ELR (cell line): ENCODE results near the gene FAM120C.

Experiments
- DNase-seq: peaks from one replicate; pipeline ENCODE4 v3.0.0-alpha.2; 2015; ENCODE audit warnings: low read depth

The FAM120C gene

GRCh38 chrX:54182864-54183613 is at the start of gene FAM120C:
Gene FAM120C, minus strand, starts transcription at chrX:54183254. Its CDS starts 56 bp downstream, at chrX:54183198.
- DNase-seq: peak; percentile 76

GRCh38 chrX:54230435-54231148 is 47.5 kb upstream of the FAM120C start:
- DNase-seq: no peak

DNA sequence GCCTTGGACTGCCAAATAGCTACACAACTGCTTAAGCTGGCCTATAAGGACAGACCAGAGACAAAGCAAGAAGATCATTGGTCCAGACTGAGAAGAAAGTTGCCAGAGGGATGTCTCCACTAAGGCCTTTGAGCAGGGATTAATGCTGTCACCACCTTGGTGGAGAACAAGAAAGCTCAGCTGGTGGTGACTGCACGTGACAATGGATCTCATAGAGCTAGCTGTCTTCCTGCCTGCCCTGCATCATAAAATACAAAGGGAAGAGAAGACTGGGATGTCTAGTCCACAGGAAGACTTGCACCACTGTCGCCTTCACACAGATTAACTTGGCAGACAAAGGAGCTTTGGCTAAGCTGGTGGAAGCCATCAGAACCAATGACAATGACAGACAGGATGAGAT is 40.5 kb upstream of the FAM120C start:
- DNase-seq: no peak

DNA sequence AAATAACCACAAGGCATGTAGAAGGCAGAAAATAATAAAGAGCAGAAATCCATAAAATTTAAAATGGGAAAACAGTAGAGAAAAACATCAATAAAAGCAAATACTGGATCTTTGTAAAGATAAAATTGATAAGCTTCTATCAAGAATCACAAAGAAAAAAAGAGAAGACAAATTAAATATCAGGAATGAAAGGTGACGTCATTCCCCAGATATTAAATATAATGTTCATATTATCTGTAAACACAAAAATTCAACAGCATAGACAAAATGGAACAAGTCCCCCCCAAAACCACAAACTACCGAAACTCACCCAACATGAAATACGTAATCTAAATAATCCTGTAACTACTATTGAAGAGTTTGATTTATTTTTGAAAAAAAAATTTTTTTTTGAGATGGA is 30.5 kb upstream of the FAM120C start:
- no peak for DNase-seq

- DNase-seq: no peak
Measured at GRCh38 chrX:54208531-54208930, 25.5 kb upstream of the FAM120C start.

- no peak for DNase-seq
Measured at GRCh38 chrX:54198262-54198661, 15.2 kb upstream of the FAM120C start.

- no peak for DNase-seq
Measured at GRCh38 chrX:54194982-54195588, 12.0 kb upstream of the FAM120C start.

- DNase-seq: no peak
Measured at GRCh38 chrX:54193085-54193821, 10.2 kb upstream of the FAM120C start.

DNA sequence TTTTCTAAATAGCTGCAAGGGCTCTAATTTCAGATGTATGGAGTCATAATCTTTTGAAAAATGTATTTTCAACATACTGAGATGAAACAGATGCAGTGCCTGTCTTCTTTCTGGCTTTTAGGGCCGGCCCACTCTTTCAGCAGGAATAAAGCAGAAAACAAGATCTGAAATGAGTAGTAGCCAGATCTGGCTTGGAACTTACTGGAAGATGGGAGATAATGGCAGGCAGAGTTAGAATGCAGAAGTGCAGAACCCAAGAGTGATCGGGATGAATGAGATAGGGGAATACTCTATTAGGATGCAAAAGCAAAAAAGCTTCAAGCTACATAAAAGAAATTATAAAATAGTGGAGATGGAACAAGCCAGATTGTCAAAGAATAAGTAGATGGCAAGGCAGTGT is 1.4 kb upstream of the FAM120C start:
- no peak for DNase-seq

- peak; percentile 61 for DNase-seq
Measured at GRCh38 chrX:54182194-54182863, 725 bp downstream of the FAM120C start.

GRCh38 chrX:54181202-54181953 is 1.7 kb downstream of the FAM120C start:
- peak; percentile 9 for DNase-seq

DNA sequence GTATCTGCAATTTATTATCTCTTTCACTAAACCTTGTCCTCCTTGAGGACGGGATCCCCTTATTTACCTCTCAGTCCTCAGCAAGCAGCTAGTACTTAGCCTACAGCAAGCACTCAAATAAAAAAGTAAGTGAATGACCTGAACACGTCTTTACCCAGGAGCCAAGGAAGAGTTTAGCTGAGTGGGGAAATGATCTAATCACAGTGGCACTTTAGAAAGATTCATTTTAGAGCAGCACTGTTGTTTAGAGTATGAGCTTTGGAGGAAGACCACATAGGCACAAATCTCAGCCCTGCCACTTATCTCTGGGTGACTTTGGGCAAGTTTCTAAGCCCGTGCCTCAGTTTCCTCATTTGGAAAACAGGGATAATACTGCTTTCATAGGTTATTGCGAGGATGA is 2.7 kb downstream of the FAM120C start:
- peak; percentile 62 for DNase-seq

- DNase-seq: peak; percentile 79
Measured at GRCh38 chrX:54178100-54178940, 4.7 kb downstream of the FAM120C start.

- no peak for DNase-seq
Measured at GRCh38 chrX:54177306-54177705, 5.7 kb downstream of the FAM120C start.

DNA sequence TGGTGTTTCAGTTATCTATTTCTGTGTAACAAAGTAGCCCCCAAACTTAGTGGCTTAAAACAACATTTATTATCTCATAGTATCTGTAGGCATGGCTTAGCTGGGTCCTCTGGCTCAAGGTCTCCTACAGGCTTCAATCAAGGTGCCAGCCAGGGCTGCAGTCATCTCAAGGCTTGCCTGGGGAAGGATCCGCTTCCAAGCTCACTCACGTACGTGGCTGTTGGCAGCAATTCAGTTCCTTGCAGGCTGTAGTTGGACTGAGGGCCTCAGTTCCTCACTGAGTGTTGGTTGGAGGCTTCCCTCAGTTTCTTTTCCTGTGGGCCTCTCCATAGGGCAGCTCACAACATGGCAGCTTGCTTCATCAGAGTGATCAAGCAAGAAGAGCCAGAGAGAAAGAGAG is 9.3 kb downstream of the FAM120C start:
- DNase-seq: no peak

DNA sequence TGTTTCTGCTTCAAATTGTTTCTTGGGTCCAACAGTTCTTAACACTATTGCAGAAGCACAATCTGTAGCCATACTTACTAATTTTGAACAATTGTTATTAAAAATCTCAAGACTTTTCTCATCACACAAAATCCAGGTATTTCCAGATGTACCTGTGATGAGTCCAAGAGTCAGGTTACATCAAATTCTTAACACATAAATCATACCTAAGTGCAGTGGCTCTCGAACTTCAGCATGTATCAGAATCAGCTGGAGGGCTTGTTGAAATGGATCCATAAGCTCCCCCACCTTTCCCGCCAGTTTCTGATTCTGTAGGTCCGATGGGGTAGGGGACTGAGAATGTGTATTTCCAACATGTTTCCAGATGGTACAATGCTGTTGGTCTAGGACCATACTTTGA is 10.6 kb downstream of the FAM120C start:
- DNase-seq: no peak

DNA sequence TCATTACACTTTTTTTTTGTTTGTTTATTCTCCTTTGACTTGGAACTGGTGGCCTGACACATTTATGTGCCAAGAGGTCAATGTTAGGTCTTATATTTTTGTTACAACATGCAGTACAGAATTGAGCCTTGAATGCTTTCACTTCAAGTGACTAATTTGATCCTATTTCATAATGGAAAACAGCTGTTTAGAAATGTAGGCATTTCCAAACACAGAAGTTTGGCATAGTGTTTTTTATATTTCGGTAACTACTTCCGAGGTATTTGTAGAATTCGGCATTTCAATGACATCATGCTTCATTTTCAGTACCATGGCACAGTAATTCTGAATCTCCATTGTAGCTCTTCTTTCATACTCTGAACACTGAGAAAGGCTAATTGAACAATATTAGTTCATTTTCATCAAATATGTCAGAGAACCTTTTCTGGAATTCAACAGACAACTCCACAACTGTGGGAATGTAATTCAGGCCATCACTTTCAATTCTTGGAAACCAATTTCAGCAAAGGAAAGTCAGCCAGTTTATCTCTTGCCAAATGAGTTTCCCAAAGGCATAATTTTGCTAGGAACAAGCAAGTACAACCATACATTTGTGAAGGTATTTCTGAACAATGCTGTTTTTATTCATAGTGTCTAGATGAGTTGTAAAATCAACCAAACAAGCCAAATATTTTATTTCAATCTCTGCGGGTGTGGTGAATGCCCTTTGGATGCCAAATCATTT is 11.4 kb downstream of the FAM120C start:
- no peak for DNase-seq

GRCh38 chrX:54171091-54171490 is 12.0 kb downstream of the FAM120C start:
- no peak for DNase-seq

GRCh38 chrX:54166915-54167314 is 16.1 kb downstream of the FAM120C start:
- DNase-seq: no peak

DNA sequence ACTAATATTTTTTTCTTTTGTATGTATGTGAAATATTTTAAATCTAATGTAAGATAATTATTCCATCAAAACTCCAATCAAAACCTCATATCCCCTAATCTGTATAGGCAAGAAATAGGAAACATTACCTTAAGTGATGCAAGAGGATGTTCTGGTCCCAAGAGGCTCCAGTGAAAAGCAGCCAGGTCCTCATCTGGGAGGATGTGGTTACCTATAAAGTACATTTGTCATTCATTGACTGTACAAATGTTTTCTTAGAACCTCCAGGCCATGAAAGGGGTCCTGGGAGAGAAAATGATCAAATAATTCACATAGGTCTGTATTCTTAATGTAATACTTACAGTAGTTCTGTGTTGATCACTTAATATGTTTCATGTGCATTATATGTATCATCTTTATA is 25.5 kb downstream of the FAM120C start:
- DNase-seq: no peak
